ENCODE measurements around the gene LRRC27. TPM values are rescaled to one million over a fixed set of nuclear protein-coding genes. Genes with fewer than 3 reads are reported as not detected.
A peak's percentile ranks its signal among the peaks of the same experiment; 100 is the strongest.

Gene LRRC27
- total and polyA plus RNA-seq, 2 of the 4 experiments (the other 2 are of a cell fraction) = 3.8 to 5.3 TPM

DNA sequence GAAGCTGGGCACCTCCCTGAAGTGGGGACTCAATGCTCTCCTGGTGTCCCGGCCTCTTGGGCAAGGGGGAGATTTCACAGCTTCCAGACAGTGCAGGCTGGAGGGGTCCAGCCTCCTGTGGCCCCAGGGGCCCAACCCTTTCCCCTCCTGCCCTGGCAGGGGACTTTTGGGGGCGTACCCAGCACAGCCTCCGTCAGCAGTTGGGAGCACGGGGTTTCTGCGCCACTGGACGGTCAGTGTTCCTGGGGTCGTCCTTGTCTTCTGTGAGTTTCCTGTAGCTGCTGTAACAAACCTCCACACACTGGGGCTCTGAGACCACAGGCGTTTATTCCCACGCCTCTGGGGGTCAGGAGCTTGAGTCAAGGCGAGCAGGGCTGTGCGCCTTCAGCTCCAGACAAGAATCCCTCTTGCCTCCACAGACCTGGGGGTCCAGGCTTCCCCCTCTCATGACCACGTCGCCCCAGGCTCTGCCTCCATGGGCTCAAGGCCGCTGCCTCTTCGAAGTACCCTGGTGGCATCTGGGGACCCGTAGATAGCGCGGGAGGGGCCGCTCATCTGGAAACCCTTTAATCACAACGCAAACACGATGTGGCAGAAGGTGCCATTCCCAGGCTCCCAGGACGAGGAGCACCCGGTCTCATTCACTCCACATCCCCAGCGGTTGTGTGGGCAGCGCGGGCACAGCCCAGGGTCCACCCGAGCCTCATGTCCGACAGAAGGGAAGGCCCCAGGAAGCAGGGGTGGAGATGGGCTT lies 79.0 kb downstream of the LRRC27 start:
- dilution Hi-C loops (cut with HindIII; ENCODE audit: low sequenced_read_pairs, unreplicated experiment) = no loop called here
- Histone ChIP-seq H3K4ac (ENCODE audit: low read depth, low read length) (no peak overlapping the region), H2BK15ac (ENCODE audit: low read depth, low read length) (no peak overlapping the region), H3K4me1 (ENCODE audit: control insufficient read depth, insufficient read depth, low read length) (peaks cover 6% of the 10 kb centered on the region; the same call in 1 of the 2 replicates), H2BK120ac (ENCODE audit: low read depth, low read length) (no peak overlapping the region), H3K9me3 (ENCODE audit: control insufficient read depth, insufficient read depth, low read length) (no peaks in the 10 kb centered on the region), H3K4me3 (ENCODE audit: insufficient read depth, low read depth, low read length) (no peak overlapping the region), H3K14ac (replicated peaks; ENCODE audit: low read depth, low read length) (no peak overlapping the region), H3K79me1 (ENCODE audit: low read depth in 1 of 2, low read length in 2 of 2) (peaks cover 0 to 24% of the 10 kb centered on the region in 2 experiments; a peak in 3 of 4 replicates), H4K5ac (ENCODE audit: low read depth, low read length) (no peak overlapping the region), H2AK9ac (replicated peaks; ENCODE audit: low read depth, low read length, poor library complexity) (peak overlapping the region; percentile 71), H3K4me2 (ENCODE audit: low read depth, low read length) (no peak overlapping the region), H3K27me3 (ENCODE audit: control insufficient read depth, insufficient read depth, low read length) (no peaks in the 10 kb centered on the region), H3K9me1 (ENCODE audit: insufficient read depth, low read length) (peaks cover 12% of the 10 kb centered on the region), H4K20me1 (ENCODE audit: insufficient read depth, low read length) (peaks cover 12% of the 10 kb centered on the region; the same call in 1 of the 2 replicates), H2BK20ac (ENCODE audit: low read depth, low read length) (no peak overlapping the region), H3K18ac (ENCODE audit: low read depth, low read length) (no peak overlapping the region), H4K91ac (ENCODE audit: insufficient read depth, low read depth, low read length) (no peak overlapping the region), H3K27ac (ENCODE audit: insufficient read depth, low read length) (no peak overlapping the region), H2AK5ac (ENCODE audit: low read depth, low read length) (no peak overlapping the region), H3K56ac (ENCODE audit: extremely low read depth, insufficient read depth, low read length) (no peak overlapping the region), H3K9ac (ENCODE audit: low read depth, low read length) (no peak overlapping the region), H3K23ac (ENCODE audit: low read depth, low read length) (no peak overlapping the region), H3K36me3 (ENCODE audit: control insufficient read depth, insufficient read depth, low read length) (peaks cover 8% of the 10 kb centered on the region; the same call in 1 of the 2 replicates), H2AFZ (replicated peaks; ENCODE audit: low read length, poor library complexity) (no peak overlapping the region), H2BK5ac (ENCODE audit: low read depth, low read length, poor library complexity, severe bottlenecking) (no peak overlapping the region), H4K8ac (ENCODE audit: low read depth in 2 of 2, low read length in 2 of 2) (no peak overlapping the region)
- in situ Hi-C loops (cut with MboI; ENCODE audit: low sequenced_read_pairs) = no loop called here
- BruUV-seq (replicated peaks) = no TSS peak
- POLR2A ChIA-PET (ENCODE audit: unreplicated experiment) = no interaction called here
- WGBS, 2 experiments (ENCODE audit: extremely low coverage in 2 of 2, insufficient read length in 1 of 2) = 82% methylated on average over 9 of the region's 28 CpGs; no CpG with 5 or more reads in 1 of the 2 experiments
- CTCF ChIA-PET = interaction anchor here (1.2 kb wide), 1 partner anchor 33 kb away, joined by 5 read pairs; no protein-coding TSS in a partner anchor
- no peak for DNase-seq
- intact Hi-C loops (cut with micrococcal nuclease) = no loop called here
- no peak for ATAC-seq (ENCODE audit: low read depth)
- TF ChIP-seq, protein P1, sequence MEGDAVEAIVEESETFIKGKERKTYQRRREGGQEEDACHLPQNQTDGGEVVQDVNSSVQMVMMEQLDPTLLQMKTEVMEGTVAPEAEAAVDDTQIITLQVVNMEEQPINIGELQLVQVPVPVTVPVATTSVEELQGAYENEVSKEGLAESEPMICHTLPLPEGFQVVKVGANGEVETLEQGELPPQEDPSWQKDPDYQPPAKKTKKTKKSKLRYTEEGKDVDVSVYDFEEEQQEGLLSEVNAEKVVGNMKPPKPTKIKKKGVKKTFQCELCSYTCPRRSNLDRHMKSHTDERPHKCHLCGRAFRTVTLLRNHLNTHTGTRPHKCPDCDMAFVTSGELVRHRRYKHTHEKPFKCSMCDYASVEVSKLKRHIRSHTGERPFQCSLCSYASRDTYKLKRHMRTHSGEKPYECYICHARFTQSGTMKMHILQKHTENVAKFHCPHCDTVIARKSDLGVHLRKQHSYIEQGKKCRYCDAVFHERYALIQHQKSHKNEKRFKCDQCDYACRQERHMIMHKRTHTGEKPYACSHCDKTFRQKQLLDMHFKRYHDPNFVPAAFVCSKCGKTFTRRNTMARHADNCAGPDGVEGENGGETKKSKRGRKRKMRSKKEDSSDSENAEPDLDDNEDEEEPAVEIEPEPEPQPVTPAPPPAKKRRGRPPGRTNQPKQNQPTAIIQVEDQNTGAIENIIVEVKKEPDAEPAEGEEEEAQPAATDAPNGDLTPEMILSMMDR (conservative IDR thresholded peaks at IDR 0.05; ENCODE audit: low read depth, low read length) = no peak
- TF ChIP-seq BHLHE40 (IDR thresholded peaks at IDR 0.05; ENCODE audit: low read depth, low read length) (no peak), RAD21 (IDR thresholded peaks at IDR 0.05; ENCODE audit: low read length) (no peak), MAZ (IDR thresholded peaks at IDR 0.05; ENCODE audit: borderline replicate concordance, low read depth, low read length) (no peak), POLR2A (IDR thresholded peaks at IDR 0.05; ENCODE audit: low read depth, low read length) (no peak), NFE2L2 (IDR thresholded peaks at IDR 0.05; ENCODE audit: low read depth, low read length) (no peak), FOS (IDR thresholded peaks at IDR 0.05; ENCODE audit: low read depth, low read length) (no peak), MAFK (IDR thresholded peaks at IDR 0.05; ENCODE audit: low read depth, low read length) (no peak), RFX5 (IDR thresholded peaks at IDR 0.05; ENCODE audit: low read depth, low read length) (no peak), CHD1 (IDR thresholded peaks at IDR 0.05; ENCODE audit: low read depth, low read length) (no peak), CEBPB (IDR thresholded peaks at IDR 0.05; ENCODE audit: low read depth, low read length) (no peak), SMC3 (IDR thresholded peaks at IDR 0.05; ENCODE audit: low read depth, low read length) (no peak), MXI1 (IDR thresholded peaks at IDR 0.05; ENCODE audit: borderline replicate concordance, low read depth, low read length) (no peak)
- TF ChIP-seq, protein P2, sequence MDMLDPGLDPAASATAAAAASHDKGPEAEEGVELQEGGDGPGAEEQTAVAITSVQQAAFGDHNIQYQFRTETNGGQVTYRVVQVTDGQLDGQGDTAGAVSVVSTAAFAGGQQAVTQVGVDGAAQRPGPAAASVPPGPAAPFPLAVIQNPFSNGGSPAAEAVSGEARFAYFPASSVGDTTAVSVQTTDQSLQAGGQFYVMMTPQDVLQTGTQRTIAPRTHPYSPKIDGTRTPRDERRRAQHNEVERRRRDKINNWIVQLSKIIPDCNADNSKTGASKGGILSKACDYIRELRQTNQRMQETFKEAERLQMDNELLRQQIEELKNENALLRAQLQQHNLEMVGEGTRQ (IDR thresholded peaks at IDR 0.05; ENCODE audit: low read depth, low read length) = no peak
- TF ChIP-seq, protein P3, sequence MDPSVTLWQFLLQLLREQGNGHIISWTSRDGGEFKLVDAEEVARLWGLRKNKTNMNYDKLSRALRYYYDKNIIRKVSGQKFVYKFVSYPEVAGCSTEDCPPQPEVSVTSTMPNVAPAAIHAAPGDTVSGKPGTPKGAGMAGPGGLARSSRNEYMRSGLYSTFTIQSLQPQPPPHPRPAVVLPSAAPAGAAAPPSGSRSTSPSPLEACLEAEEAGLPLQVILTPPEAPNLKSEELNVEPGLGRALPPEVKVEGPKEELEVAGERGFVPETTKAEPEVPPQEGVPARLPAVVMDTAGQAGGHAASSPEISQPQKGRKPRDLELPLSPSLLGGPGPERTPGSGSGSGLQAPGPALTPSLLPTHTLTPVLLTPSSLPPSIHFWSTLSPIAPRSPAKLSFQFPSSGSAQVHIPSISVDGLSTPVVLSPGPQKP (IDR thresholded peaks at IDR 0.05; ENCODE audit: borderline replicate concordance, low read depth, low read length) = no peak
